DOHH2 (cell line): Measurements from ENCODE around the gene IL32.
"Not testable (repeated sequence)": the region's sequence is repeated elsewhere in the genome, so short reads cannot be mapped to it uniquely, and the experiment has no call there.

Experiments
- H3F3A ChIP-seq: fragments of 200-600 bp; sonication (generic), shearing (Covaris generic); 2 replicates; pipeline ENCODE4 v1.6.0; 2016; ENCODE audit warnings: antibody characterized with exemption, mild to moderate bottlenecking; ENCODE audit not compliant: control insufficient read depth, insufficient read depth
- H3K27ac ChIP-seq: fragments of 200-600 bp; sonication (generic); 2 replicates; pipeline ENCODE4 v1.5.1; 2014; ENCODE audit warnings: low read depth, mild to moderate bottlenecking, low read length, moderate library complexity
- H3K27me3 ChIP-seq: fragments of 200-600 bp; sonication (generic); 2 replicates; pipeline ENCODE4 v1.6.1; 2014; ENCODE audit warnings: mild to moderate bottlenecking, low read length, mixed read lengths; ENCODE audit not compliant: control insufficient read depth
- H3K36me3 ChIP-seq: fragments of 200-600 bp; sonication (generic); 2 replicates; pipeline ENCODE4 v1.6.1; 2014; ENCODE audit warnings: mild to moderate bottlenecking, low read length, moderate library complexity, mixed read lengths; ENCODE audit not compliant: control insufficient read depth
- H3K4me1 ChIP-seq: fragments of 200-600 bp; sonication (generic); 2 replicates; pipeline ENCODE4 v1.6.1; 2014; ENCODE audit warnings: mild to moderate bottlenecking, low read length, mixed read lengths; ENCODE audit not compliant: control insufficient read depth
- H3K4me2 ChIP-seq: fragments of 200-600 bp; sonication (generic); 2 replicates; pipeline ENCODE4 v1.6.0; 2014; ENCODE audit warnings: mild to moderate bottlenecking, low read length, moderate library complexity
- H3K4me3 ChIP-seq: fragments of 200-600 bp; sonication (generic); 2 replicates; pipeline ENCODE4 v1.5.1; 2014; ENCODE audit warnings: mild to moderate bottlenecking, low read length, mixed read lengths
- H3K79me2 ChIP-seq: fragments of 200-600 bp; sonication (generic); 2 replicates; pipeline ENCODE4 v1.6.1; 2014; ENCODE audit warnings: mild to moderate bottlenecking, low read length, mixed read lengths; ENCODE audit not compliant: control insufficient read depth
- H3K9me2 ChIP-seq: fragments of 200-600 bp; sonication (generic); replicated peaks from 2 replicates; pipeline ENCODE4 v1.6.1; 2014; ENCODE audit warnings: mild to moderate bottlenecking, low read length, mixed read lengths; ENCODE audit not compliant: control insufficient read depth
- H3K9me3 ChIP-seq: fragments of 200-600 bp; sonication (generic); 2 replicates; pipeline ENCODE4 v1.6.1; 2014; ENCODE audit warnings: antibody characterized with exemption, low read length, mixed read lengths; ENCODE audit not compliant: control insufficient read depth, insufficient read depth
- H4K20me1 ChIP-seq: fragments of 200-600 bp; sonication (generic); 2 replicates; pipeline ENCODE4 v1.6.0; 2014; ENCODE audit warnings: low read depth, mild to moderate bottlenecking, antibody characterized with exemption, low read length, moderate library complexity; ENCODE audit not compliant: control insufficient read depth, insufficient read depth
- CTCF ChIP-seq: fragments of 200-600 bp; sonication (generic); IDR thresholded peaks from one replicate; pipeline ENCODE4 v1.5.1; 2014; ENCODE audit warnings: antibody characterized with exemption, mild to moderate bottlenecking, low read depth, low read length; ENCODE audit not compliant: poor library complexity, severe bottlenecking
- EZH2phosphoT487 ChIP-seq: fragments of 200-600 bp; sonication (generic); IDR thresholded peaks from 2 replicates; pipeline ENCODE4 v1.6.1; 2017; ENCODE audit warnings: borderline replicate concordance, mild to moderate bottlenecking, antibody characterized with exemption, low read length, moderate library complexity, mixed read lengths

Gene IL32

DNA sequence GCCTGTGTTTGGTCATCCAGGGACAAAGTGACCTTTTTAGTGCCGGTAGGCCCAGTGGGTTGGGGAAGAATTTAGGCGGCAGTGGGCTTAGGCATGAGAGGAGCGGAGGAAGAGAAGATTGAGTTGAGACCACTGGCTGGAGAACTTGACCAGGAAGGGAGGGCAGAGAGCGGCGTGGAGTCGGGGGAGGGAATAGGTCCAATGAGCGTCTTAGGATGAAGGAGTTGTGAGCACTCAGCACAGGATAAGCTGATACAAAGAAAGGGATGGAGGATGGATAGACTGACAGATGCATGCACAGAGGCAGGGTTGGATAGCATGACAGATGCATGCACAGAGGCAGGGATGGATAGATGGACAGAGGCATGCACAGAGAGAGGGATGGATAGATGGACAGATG is 8.0 kb downstream of the IL32 start:
- Histone ChIP-seq H3K27ac (no peak overlapping the region), H3K9me3 (no peaks in the 10 kb centered on the region), H3K27me3 (no peaks in the 10 kb centered on the region), H3K36me3 (no peaks in the 10 kb centered on the region), H3K4me3 (no peak overlapping the region), H4K20me1 (no peaks in the 10 kb centered on the region), H3F3A (no peaks in the 10 kb centered on the region), H3K9me2 (no peaks in the 10 kb centered on the region), H3K79me2 (no peaks in the 10 kb centered on the region), H3K4me1 (peaks cover 35% of the 10 kb centered on the region), H3K4me2 (no peak overlapping the region)
- TF ChIP-seq CTCF (no peak), EZH2phosphoT487 (no peak)

DNA sequence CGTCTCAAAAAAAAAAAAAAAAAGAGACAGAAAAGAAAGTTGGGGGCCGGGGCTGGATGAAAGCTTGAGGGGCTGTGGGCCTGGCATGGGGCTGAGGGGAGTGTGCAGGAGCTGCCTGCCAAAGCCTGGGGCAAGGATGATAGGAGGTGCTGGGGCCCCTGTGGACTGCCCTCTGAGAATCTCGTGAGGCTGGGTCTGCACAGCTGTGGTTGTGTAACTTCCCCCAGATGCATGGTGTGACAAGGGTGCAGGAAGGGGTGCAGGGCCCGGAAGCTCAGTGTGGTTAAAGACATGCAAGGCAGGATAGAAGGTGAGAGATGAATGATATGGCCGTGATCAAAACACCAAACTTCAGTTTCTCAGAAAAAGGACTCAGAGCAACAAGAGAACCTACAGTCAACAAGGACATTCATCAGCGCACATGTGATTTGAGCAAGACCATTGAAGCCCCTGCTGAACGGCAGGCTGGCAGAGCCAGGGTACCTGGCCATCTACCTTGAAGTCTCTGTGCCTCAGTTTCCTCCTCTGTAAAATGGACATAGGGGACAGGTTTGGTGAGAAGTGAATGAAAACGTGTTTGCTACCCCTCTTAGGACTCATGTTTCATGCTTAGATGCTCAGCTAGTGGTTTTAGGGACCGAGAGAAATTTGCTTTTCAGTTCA is 9.6 kb downstream of the IL32 start:
- Histone ChIP-seq H3K27me3 (no peaks in the 10 kb centered on the region), H3K27ac (peak overlapping the region; percentile 58), H3K4me2 (peak overlapping the region; percentile 56), H3K36me3 (no peaks in the 10 kb centered on the region), H3K4me3 (peak overlapping the region; percentile 61), H3K9me3 (no peaks in the 10 kb centered on the region), H3K9me2 (no peaks in the 10 kb centered on the region), H3K4me1 (peaks cover 35% of the 10 kb centered on the region), H3K79me2 (no peaks in the 10 kb centered on the region), H4K20me1 (no peaks in the 10 kb centered on the region), H3F3A (no peaks in the 10 kb centered on the region)
- TF ChIP-seq CTCF, result no peak
- TF ChIP-seq EZH2phosphoT487, result no peak

DNA sequence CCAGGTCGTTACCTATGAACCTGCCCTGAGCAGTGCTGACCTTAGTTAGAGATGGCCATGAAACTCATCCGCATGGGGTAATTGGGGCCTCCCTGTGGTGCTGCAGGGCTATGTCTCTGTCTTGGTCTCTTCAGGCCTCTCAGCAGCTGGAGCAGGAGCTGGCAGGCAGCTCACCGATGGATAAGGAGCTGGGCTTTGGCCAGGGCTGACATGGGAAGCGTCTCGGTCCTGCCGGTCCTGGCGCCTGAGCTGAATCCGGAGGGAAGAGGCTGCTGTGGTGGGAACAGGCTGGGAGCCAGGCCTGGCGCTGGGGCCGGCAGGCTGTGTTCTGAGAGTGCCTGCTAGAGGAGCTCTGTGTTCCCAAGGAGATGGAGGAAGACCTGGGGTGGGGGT is 10.1 kb downstream of the IL32 start:
- Histone ChIP-seq H3K9me3 (no peaks in the 10 kb centered on the region), H3K27me3 (no peaks in the 10 kb centered on the region), H3K4me1 (peaks cover 35% of the 10 kb centered on the region), H3K4me3 (peak overlapping the region; percentile 61), H3F3A (no peaks in the 10 kb centered on the region), H4K20me1 (no peaks in the 10 kb centered on the region), H3K4me2 (peak overlapping the region; percentile 56), H3K27ac (peak overlapping the region; percentile 58), H3K9me2 (no peaks in the 10 kb centered on the region), H3K36me3 (no peaks in the 10 kb centered on the region), H3K79me2 (no peaks in the 10 kb centered on the region)
- TF ChIP-seq EZH2phosphoT487 (no peak), CTCF (no peak)

GRCh38 chr16:3075946-3076345 is 10.5 kb downstream of the IL32 start:
- H3K79me2 ChIP-seq, H3F3A ChIP-seq, H4K20me1 ChIP-seq, H3K9me3 ChIP-seq, H3K4me3 ChIP-seq, H3K9me2 ChIP-seq, H3K27me3 ChIP-seq, H3K36me3 ChIP-seq: not testable (repeated sequence)
- Histone ChIP-seq H3K27ac (peak overlapping the region; percentile 60), H3K4me1 (peaks cover 35% of the 10 kb centered on the region), H3K4me2 (peak overlapping the region; percentile 44)
